Ectodermal cell (in vitro differentiated cells): ENCODE results near the gene CACNG4. TPM values are rescaled to one million over a fixed set of nuclear protein-coding genes. Genes with fewer than 3 reads are reported as not detected.

ENCODE experiments used
- H3K27ac ChIP-seq: 2 replicates; pipeline ENCODE4 v1.7.0; 2013; ENCODE audit warnings: mild to moderate bottlenecking, low read depth, low read length; ENCODE audit not compliant: insufficient read depth, poor library complexity, severe bottlenecking
- H3K27me3 ChIP-seq: 2 replicates; pipeline ENCODE4 v1.7.0; 2013; ENCODE audit warnings: mild to moderate bottlenecking, low read length; ENCODE audit not compliant: insufficient read depth, control insufficient read depth, poor library complexity, severe bottlenecking
- H3K36me3 ChIP-seq: one replicate; pipeline ENCODE4 v1.7.0; 2013; ENCODE audit warnings: low read length; ENCODE audit not compliant: control insufficient read depth, insufficient read depth
- H3K4me1 ChIP-seq: one replicate; pipeline ENCODE4 v1.7.0; 2013; ENCODE audit warnings: low read length; ENCODE audit not compliant: control insufficient read depth, insufficient read depth
- H3K4me3 ChIP-seq: 2 replicates; pipeline ENCODE4 v1.7.0; 2013; ENCODE audit warnings: low read depth, low read length, control low read depth; ENCODE audit not compliant: insufficient read depth
- H3K9me3 ChIP-seq: 2 replicates; pipeline ENCODE4 v1.7.0; 2013; ENCODE audit warnings: mild to moderate bottlenecking, low read length, moderate library complexity; ENCODE audit not compliant: control insufficient read depth
- WGBS, 2 experiments: methylation state at CpG; one replicate each; pipeline ENCODE4 v1.1.7; 2013; ENCODE audit warnings: missing lambda C conversion rate in 2 of 2; 5-methylcytosine and 5-hydroxymethylcytosine counted together
- polyA plus RNA-seq, 4 experiments: library from polyadenylated mRNA; stranded (reverse); fragments of 50-300 nt; gene quantifications; one replicate each; pipeline ENCODE4 v1.2.3, GENCODE V29; 2013

The CACNG4 gene
- polyA plus RNA-seq (2013, experiment 1 of 4), result 7.6 TPM
- polyA plus RNA-seq (2013, experiment 2 of 4), result 8.0 TPM
- polyA plus RNA-seq (2013, experiment 3 of 4), result 6.1 TPM
- 8.1 TPM for polyA plus RNA-seq (2013, experiment 4 of 4)

- Histone ChIP-seq H3K4me3 (peak within 1 kb of the TSS; percentile 41), H3K9me3 (no peaks in the 10 kb centered on the region), H3K4me1 (peaks cover 22% of the 10 kb centered on the region), H3K27ac (no peak within 1 kb of the TSS), H3K27me3 (peaks cover 67% of the 10 kb centered on the region), H3K36me3 (no peaks in the 10 kb centered on the region)
- WGBS, 2 experiments, result 3% methylated on average over 70 to 71 of the region's 71 CpGs
Observed at GRCh38 chr17:66963909-66964771, at the start of gene CACNG4. TSS of gene CACNG4 (plus strand) at chr17:66964707. CDS start at chr17:66964912, 205 bp downstream.

DNA sequence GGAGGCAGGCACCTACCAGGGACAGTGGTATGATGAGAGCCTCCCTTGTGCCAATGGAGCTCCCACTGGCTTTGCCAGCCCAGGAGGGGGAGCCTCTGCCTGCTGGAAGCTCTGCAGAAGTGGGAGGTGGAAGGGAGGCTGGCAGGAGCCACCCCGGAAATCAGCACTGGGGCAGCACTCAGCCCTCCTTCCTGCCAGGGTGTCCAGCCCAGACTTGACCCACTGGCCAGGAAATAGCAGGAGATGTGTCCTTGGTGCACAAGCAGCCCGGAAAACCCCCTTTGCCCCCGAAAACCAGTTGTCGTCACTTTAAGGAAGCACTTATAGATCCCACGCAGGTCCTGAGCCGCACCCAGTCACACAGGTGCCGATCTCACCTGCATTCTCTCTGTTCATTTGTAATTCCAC is 49.3 kb upstream of the CACNG4 start:
- H3K27ac ChIP-seq, result no peak overlapping the region
- H3K27me3 ChIP-seq, result no peaks in the 10 kb centered on the region
- no peaks in the 10 kb centered on the region for H3K9me3 ChIP-seq
- H3K36me3 ChIP-seq, result no peaks in the 10 kb centered on the region
- WGBS, 2 experiments, result 84% methylated on average over 7 of the region's 7 CpGs
- H3K4me3 ChIP-seq, result no peak overlapping the region
- no peaks in the 10 kb centered on the region for H3K4me1 ChIP-seq

DNA sequence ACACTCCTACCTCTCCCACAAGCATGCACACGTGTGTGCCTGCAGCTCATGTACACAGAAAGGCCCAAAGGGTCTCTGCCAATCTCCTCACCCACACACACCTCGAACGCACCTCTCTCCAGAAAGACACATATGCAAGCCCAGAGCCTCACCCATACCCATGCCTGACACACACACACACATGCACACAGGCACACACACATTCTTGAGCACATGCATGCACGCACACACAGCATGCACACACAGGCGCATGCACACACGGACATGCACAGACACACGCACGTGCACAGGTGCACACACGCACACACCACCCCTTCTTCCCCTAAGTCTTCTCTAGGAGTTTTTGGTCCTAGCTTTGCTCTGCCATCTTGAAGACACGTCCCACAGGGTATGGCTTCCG is 48.7 kb upstream of the CACNG4 start:
- H3K27me3 ChIP-seq, result no peaks in the 10 kb centered on the region
- no peaks in the 10 kb centered on the region for H3K36me3 ChIP-seq
- no peak overlapping the region for H3K27ac ChIP-seq
- H3K4me1 ChIP-seq, result no peaks in the 10 kb centered on the region
- 88 to 94% methylated on average over 11 of the region's 11 CpGs for WGBS, 2 experiments
- no peaks in the 10 kb centered on the region for H3K9me3 ChIP-seq
- no peak overlapping the region for H3K4me3 ChIP-seq

- 71 to 92% methylated on average over 1 of the region's 1 CpG for WGBS, 2 experiments
- no peaks in the 10 kb centered on the region for H3K9me3 ChIP-seq
- no peaks in the 10 kb centered on the region for H3K27me3 ChIP-seq
- no peaks in the 10 kb centered on the region for H3K4me1 ChIP-seq
- no peaks in the 10 kb centered on the region for H3K36me3 ChIP-seq
- H3K27ac ChIP-seq, result no peak overlapping the region
- no peak overlapping the region for H3K4me3 ChIP-seq
Observed at GRCh38 chr17:66916946-66917345, 47.6 kb upstream of the CACNG4 start.

- WGBS, 2 experiments, result 90 to 91% methylated on average over 12 of the region's 12 CpGs
- Histone ChIP-seq H3K27me3 (no peaks in the 10 kb centered on the region), H3K9me3 (no peaks in the 10 kb centered on the region), H3K4me1 (no peaks in the 10 kb centered on the region), H3K36me3 (no peaks in the 10 kb centered on the region), H3K4me3 (no peak overlapping the region), H3K27ac (no peak overlapping the region)
Observed at GRCh38 chr17:66918896-66919295, 45.6 kb upstream of the CACNG4 start.

GRCh38 chr17:66920435-66920834 is 44.1 kb upstream of the CACNG4 start:
- Histone ChIP-seq H3K4me1 (no peaks in the 10 kb centered on the region), H3K27ac (no peak overlapping the region), H3K9me3 (no peaks in the 10 kb centered on the region), H3K4me3 (no peak overlapping the region), H3K36me3 (no peaks in the 10 kb centered on the region), H3K27me3 (no peaks in the 10 kb centered on the region)
- WGBS, 2 experiments, result 91 to 94% methylated on average over 9 of the region's 9 CpGs

DNA sequence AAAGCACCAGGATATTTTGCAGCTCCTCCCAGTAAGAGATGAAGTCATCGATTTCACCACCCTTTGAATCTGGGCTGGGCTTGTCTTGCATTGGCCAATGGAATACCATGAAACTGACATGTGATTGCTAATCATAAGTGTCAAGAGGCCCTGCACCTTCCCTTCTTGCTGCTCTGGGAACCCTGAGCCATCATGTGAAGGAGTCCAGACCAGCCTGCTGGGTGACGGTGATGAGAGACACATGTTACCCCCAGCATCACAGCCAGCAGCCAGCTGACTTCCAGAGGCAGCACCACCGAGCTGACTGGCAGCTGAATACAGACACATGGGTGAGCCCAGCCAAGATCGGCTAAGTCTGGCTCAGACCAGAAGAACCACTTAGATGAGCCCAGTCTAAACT is 43.6 kb upstream of the CACNG4 start:
- H3K27ac ChIP-seq, result no peak overlapping the region
- no peaks in the 10 kb centered on the region for H3K27me3 ChIP-seq
- no peaks in the 10 kb centered on the region for H3K9me3 ChIP-seq
- H3K36me3 ChIP-seq, result no peaks in the 10 kb centered on the region
- no peaks in the 10 kb centered on the region for H3K4me1 ChIP-seq
- no peak overlapping the region for H3K4me3 ChIP-seq
- WGBS, 2 experiments, result 92 to 93% methylated on average over 4 of the region's 4 CpGs

DNA sequence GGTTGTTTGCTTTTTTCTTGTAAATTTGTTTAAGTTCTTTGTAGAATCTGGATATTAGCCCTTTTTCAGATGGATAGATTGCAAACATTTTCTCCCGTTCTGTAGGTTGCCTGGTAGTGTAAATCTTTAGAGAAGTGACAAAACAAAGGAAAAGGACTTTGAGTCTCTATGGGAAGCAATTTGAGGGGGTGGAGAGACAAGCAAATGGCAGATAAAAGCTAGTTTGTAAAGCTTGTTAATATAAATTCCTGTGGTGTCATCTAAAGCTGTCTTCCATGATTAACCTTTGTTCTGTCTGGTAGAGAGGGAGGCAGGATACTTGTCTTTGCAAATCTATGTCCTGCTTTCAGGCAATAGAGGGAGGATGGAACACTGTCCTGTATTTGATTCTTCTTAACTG is 40.6 kb upstream of the CACNG4 start:
- no peak overlapping the region for H3K4me3 ChIP-seq
- H3K27ac ChIP-seq, result no peak overlapping the region
- H3K9me3 ChIP-seq, result no peaks in the 10 kb centered on the region
- no peaks in the 10 kb centered on the region for H3K36me3 ChIP-seq
- H3K4me1 ChIP-seq, result no peaks in the 10 kb centered on the region
- no peaks in the 10 kb centered on the region for H3K27me3 ChIP-seq
- 50 to 53% methylated on average over 1 of the region's 1 CpG for WGBS, 2 experiments

- Histone ChIP-seq H3K9me3 (no peaks in the 10 kb centered on the region), H3K4me1 (no peaks in the 10 kb centered on the region), H3K27ac (no peak overlapping the region), H3K4me3 (no peak overlapping the region), H3K27me3 (no peaks in the 10 kb centered on the region), H3K36me3 (no peaks in the 10 kb centered on the region)
- 91 to 94% methylated on average over 8 of the region's 8 CpGs for WGBS, 2 experiments
Observed at GRCh38 chr17:66925811-66926500, 38.6 kb upstream of the CACNG4 start.

DNA sequence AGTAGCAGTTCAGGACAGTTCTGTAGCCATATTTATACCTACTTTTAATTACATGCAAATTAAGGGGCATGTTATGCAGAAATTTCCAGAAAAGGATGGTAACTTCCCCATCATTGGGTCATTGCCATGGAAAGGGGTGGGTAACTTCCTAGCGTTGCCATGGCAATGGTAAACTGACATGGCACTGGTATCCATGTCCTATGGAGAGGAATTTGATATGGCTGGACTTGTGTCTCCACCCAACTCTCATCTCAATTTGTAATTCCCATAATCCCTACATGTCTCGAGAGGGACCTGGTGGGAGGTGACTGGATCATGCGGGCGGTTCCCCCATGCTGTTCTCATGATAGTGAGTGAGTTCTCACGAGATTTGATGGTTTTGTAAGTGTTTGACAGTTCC is 35.6 kb upstream of the CACNG4 start:
- no peak overlapping the region for H3K27ac ChIP-seq
- no peaks in the 10 kb centered on the region for H3K36me3 ChIP-seq
- H3K4me3 ChIP-seq, result no peak overlapping the region
- no peaks in the 10 kb centered on the region for H3K4me1 ChIP-seq
- H3K9me3 ChIP-seq, result no peaks in the 10 kb centered on the region
- H3K27me3 ChIP-seq, result no peaks in the 10 kb centered on the region
- WGBS, 2 experiments, result 92 to 95% methylated on average over 5 of the region's 5 CpGs
